ENCODE results near the gene ZIC5. TPM values are rescaled to one million over a fixed set of nuclear protein-coding genes. Genes with fewer than 3 reads are reported as not detected.

ZIC5 gene
- total and polyA plus RNA-seq, 2 of the 13 experiments (the other 11 are each of a cell fraction or from before 2014, with no cell fraction given), result 0.02 to 0.07 TPM

DNA sequence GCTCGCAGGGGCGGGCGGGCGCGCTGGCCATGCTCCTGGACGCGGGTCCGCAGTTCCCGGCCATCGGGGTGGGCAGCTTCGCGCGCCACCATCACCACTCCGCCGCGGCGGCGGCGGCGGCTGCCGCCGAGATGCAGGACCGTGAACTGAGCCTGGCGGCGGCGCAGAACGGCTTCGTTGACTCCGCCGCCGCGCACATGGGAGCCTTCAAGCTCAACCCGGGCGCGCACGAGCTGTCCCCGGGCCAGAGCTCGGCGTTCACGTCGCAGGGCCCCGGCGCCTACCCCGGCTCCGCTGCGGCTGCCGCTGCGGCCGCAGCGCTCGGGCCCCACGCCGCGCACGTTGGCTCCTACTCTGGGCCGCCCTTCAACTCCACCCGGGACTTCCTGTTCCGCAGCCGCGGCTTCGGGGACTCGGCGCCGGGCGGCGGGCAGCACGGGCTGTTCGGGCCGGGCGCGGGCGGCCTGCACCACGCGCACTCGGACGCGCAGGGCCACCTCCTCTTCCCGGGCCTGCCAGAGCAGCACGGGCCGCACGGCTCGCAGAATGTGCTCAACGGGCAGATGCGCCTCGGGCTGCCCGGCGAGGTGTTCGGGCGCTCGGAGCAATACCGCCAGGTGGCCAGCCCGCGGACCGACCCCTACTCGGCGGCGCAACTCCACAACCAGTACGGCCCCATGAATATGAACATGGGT is 10.6 kb upstream of the ZIC5 start (continued):
- TF ChIP-seq ZNF772 (CRISPR knock-in tag; IDR thresholded peaks at IDR 0.05) (peak; percentile 42; the same call in 1 of the 2 replicates), TBP (CRISPR knock-in tag; IDR thresholded peaks at IDR 0.05) (no peak), ZSCAN9 (CRISPR knock-in tag; IDR thresholded peaks at IDR 0.05; ENCODE audit: borderline replicate concordance) (no peak), ZNF777 (CRISPR knock-in tag; IDR thresholded peaks at IDR 0.05) (peak; percentile 95), POLR2A (IDR thresholded peaks at IDR 0.05; ENCODE audit: insufficient read depth in 1 of 2, low read depth in 2 of 2, low read length in 2 of 2) (no peak), ZC3H13 (CRISPR knock-in tag; IDR thresholded peaks at IDR 0.05) (no peak), TSC22D2 (CRISPR knock-in tag; IDR thresholded peaks at IDR 0.05; ENCODE audit: borderline replicate concordance) (no peak), ZNF841 (CRISPR knock-in tag; IDR thresholded peaks at IDR 0.05; ENCODE audit: borderline replicate concordance) (no peak), RARA (CRISPR knock-in tag; IDR thresholded peaks at IDR 0.05) (no peak), GABPB1 (CRISPR knock-in tag; IDR thresholded peaks at IDR 0.05) (peak; percentile 3; the same call in 1 of the 2 replicates), ZFX (CRISPR knock-in tag; IDR thresholded peaks at IDR 0.05; ENCODE audit: low read depth) (peak; percentile 54), ZNF335 (CRISPR knock-in tag; IDR thresholded peaks at IDR 0.05) (no peak), RXRA (CRISPR knock-in tag; IDR thresholded peaks at IDR 0.05) (no peak), ZNF746 (CRISPR knock-in tag; IDR thresholded peaks at IDR 0.05) (no peak), ZNF562 (CRISPR knock-in tag; IDR thresholded peaks at IDR 0.05; ENCODE audit: borderline replicate concordance) (no peak), ZNF547 (CRISPR knock-in tag; IDR thresholded peaks at IDR 0.05) (0 out of 2 replicates have a peak, but pooled peaks have one; percentile 49)
- TF ChIP-seq, protein P1, sequence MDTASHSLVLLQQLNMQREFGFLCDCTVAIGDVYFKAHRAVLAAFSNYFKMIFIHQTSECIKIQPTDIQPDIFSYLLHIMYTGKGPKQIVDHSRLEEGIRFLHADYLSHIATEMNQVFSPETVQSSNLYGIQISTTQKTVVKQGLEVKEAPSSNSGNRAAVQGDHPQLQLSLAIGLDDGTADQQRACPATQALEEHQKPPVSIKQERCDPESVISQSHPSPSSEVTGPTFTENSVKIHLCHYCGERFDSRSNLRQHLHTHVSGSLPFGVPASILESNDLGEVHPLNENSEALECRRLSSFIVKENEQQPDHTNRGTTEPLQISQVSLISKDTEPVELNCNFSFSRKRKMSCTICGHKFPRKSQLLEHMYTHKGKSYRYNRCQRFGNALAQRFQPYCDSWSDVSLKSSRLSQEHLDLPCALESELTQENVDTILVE (CRISPR knock-in tag; IDR thresholded peaks at IDR 0.05), result no peak
- TF ChIP-seq, protein P2, sequence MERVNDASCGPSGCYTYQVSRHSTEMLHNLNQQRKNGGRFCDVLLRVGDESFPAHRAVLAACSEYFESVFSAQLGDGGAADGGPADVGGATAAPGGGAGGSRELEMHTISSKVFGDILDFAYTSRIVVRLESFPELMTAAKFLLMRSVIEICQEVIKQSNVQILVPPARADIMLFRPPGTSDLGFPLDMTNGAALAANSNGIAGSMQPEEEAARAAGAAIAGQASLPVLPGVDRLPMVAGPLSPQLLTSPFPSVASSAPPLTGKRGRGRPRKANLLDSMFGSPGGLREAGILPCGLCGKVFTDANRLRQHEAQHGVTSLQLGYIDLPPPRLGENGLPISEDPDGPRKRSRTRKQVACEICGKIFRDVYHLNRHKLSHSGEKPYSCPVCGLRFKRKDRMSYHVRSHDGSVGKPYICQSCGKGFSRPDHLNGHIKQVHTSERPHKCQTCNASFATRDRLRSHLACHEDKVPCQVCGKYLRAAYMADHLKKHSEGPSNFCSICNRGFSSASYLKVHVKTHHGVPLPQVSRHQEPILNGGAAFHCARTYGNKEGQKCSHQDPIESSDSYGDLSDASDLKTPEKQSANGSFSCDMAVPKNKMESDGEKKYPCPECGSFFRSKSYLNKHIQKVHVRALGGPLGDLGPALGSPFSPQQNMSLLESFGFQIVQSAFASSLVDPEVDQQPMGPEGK (CRISPR knock-in tag; IDR thresholded peaks at IDR 0.05), result no peak
- TF ChIP-seq, protein P3, sequence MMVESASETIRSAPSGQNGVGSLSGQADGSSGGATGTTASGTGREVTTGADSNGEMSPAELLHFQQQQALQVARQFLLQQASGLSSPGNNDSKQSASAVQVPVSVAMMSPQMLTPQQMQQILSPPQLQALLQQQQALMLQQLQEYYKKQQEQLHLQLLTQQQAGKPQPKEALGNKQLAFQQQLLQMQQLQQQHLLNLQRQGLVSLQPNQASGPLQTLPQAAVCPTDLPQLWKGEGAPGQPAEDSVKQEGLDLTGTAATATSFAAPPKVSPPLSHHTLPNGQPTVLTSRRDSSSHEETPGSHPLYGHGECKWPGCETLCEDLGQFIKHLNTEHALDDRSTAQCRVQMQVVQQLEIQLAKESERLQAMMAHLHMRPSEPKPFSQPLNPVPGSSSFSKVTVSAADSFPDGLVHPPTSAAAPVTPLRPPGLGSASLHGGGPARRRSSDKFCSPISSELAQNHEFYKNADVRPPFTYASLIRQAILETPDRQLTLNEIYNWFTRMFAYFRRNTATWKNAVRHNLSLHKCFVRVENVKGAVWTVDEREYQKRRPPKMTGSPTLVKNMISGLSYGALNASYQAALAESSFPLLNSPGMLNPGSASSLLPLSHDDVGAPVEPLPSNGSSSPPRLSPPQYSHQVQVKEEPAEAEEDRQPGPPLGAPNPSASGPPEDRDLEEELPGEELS (CRISPR knock-in tag; IDR thresholded peaks at IDR 0.05), result no peak
- TF ChIP-seq, protein P4, sequence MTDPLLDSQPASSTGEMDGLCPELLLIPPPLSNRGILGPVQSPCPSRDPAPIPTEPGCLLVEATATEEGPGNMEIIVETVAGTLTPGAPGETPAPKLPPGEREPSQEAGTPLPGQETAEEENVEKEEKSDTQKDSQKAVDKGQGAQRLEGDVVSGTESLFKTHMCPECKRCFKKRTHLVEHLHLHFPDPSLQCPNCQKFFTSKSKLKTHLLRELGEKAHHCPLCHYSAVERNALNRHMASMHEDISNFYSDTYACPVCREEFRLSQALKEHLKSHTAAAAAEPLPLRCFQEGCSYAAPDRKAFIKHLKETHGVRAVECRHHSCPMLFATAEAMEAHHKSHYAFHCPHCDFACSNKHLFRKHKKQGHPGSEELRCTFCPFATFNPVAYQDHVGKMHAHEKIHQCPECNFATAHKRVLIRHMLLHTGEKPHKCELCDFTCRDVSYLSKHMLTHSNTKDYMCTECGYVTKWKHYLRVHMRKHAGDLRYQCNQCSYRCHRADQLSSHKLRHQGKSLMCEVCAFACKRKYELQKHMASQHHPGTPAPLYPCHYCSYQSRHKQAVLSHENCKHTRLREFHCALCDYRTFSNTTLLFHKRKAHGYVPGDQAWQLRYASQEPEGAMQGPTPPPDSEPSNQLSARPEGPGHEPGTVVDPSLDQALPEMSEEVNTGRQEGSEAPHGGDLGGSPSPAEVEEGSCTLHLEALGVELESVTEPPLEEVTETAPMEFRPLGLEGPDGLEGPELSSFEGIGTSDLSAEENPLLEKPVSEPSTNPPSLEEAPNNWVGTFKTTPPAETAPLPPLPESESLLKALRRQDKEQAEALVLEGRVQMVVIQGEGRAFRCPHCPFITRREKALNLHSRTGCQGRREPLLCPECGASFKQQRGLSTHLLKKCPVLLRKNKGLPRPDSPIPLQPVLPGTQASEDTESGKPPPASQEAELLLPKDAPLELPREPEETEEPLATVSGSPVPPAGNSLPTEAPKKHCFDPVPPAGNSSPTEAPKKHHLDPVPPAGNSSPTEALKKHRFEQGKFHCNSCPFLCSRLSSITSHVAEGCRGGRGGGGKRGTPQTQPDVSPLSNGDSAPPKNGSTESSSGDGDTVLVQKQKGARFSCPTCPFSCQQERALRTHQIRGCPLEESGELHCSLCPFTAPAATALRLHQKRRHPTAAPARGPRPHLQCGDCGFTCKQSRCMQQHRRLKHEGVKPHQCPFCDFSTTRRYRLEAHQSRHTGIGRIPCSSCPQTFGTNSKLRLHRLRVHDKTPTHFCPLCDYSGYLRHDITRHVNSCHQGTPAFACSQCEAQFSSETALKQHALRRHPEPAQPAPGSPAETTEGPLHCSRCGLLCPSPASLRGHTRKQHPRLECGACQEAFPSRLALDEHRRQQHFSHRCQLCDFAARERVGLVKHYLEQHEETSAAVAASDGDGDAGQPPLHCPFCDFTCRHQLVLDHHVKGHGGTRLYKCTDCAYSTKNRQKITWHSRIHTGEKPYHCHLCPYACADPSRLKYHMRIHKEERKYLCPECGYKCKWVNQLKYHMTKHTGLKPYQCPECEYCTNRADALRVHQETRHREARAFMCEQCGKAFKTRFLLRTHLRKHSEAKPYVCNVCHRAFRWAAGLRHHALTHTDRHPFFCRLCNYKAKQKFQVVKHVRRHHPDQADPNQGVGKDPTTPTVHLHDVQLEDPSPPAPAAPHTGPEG (CRISPR knock-in tag; IDR thresholded peaks at IDR 0.05), result peak; percentile 40; the same call in 1 of the 2 replicates
